Muscle layer of colon (tissue), 2 donors: ENCODE measurements around the gene SHC4.

Experiments
- H3K27ac ChIP-seq: one replicate; pipeline ENCODE4 v1.7.0; 2013; ENCODE audit warnings: low read depth, mild to moderate bottlenecking, low read length, moderate library complexity
- H3K27me3 ChIP-seq, 2 donors: one replicate each; pipeline ENCODE4 v1.7.0; 2013; ENCODE audit warnings: low read length in 2 of 2, mild to moderate bottlenecking in 2 of 2; ENCODE audit not compliant: insufficient read depth in 2 of 2, control insufficient read depth in 1 of 2
- H3K36me3 ChIP-seq: one replicate; pipeline ENCODE4 v1.7.0; 2013; ENCODE audit warnings: mild to moderate bottlenecking, low read length; ENCODE audit not compliant: insufficient read depth
- H3K4me1 ChIP-seq: one replicate; pipeline ENCODE4 v1.7.0; 2013; ENCODE audit warnings: mild to moderate bottlenecking, low read length; ENCODE audit not compliant: insufficient read depth
- H3K4me3 ChIP-seq, 2 donors: one replicate each; pipeline ENCODE4 v1.7.0; 2013; ENCODE audit warnings: low read length in 2 of 2, low read depth in 1 of 2, mild to moderate bottlenecking in 1 of 2, moderate library complexity in 1 of 2
- H3K9ac ChIP-seq: one replicate; pipeline ENCODE4 v1.7.0; 2013; ENCODE audit warnings: low read length
- H3K9me3 ChIP-seq: one replicate; pipeline ENCODE4 v1.7.0; 2013; ENCODE audit warnings: mild to moderate bottlenecking, low read length
- donor health status: abdominal sarcoma.
- donor health status: Adenocarcinoma of cecum.

Gene SHC4

DNA sequence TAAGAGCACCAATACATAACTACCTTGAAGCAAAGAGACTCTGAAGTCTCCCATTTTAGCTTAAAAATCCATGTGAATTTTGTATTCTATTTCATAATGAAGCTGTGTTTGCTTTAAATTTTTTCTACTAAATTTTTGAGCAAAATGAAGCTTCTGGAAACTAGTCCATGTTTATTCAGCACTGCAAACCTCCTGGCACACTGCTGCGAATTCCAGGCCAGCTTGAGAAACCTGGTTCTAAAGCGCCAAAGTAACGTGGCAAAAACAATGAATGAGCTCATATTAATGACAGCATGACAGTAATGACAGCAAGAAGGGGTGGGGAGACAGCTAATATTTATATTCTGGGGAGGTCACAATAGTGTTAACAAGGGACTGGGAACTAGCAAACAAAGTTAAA is 178.5 kb downstream of the SHC4 start:
- no peak overlapping the region for H3K9ac ChIP-seq
- peaks cover 9% of the 10 kb centered on the region for H3K36me3 ChIP-seq
- H3K4me3 ChIP-seq = no peak overlapping the region
- H3K9me3 ChIP-seq = no peaks in the 10 kb centered on the region
- no peaks in the 10 kb centered on the region for H3K4me1 ChIP-seq
- no peak overlapping the region for H3K27ac ChIP-seq
- no peaks in the 10 kb centered on the region for H3K27me3 ChIP-seq

- Histone ChIP-seq H3K4me1 (no peaks in the 10 kb centered on the region), H3K9me3 (no peaks in the 10 kb centered on the region), H3K4me3 (no peak overlapping the region), H3K27me3 (no peaks in the 10 kb centered on the region), H3K27ac (no peak overlapping the region), H3K9ac (no peak overlapping the region), H3K36me3 (peaks cover 9% of the 10 kb centered on the region)
Observed at GRCh38 chr15:48784756-48785155, 179.0 kb downstream of the SHC4 start.

DNA sequence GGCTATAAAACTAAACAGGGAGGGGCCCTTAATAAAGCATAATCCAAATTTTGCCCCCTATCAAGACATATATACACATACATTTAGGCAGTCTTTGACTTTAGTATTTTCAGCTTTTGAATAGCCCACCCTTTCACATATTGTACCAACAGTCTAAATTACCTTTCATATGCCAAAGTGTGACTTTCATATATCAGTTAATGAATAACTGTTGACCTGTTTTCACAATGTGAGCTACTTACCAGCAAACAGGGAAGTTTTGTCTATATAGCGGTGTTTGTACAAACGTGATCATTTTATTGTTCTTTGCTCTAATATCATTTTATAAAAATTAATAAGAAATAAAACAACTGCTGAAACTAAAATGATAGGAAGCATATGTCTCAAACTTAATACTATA is 180.8 kb downstream of the SHC4 start:
- no peak overlapping the region for H3K27ac ChIP-seq
- no peak overlapping the region for H3K4me3 ChIP-seq
- H3K4me1 ChIP-seq = no peaks in the 10 kb centered on the region
- H3K9me3 ChIP-seq = no peaks in the 10 kb centered on the region
- H3K27me3 ChIP-seq = no peaks in the 10 kb centered on the region
- no peak overlapping the region for H3K9ac ChIP-seq
- H3K36me3 ChIP-seq = peaks cover 9% of the 10 kb centered on the region

DNA sequence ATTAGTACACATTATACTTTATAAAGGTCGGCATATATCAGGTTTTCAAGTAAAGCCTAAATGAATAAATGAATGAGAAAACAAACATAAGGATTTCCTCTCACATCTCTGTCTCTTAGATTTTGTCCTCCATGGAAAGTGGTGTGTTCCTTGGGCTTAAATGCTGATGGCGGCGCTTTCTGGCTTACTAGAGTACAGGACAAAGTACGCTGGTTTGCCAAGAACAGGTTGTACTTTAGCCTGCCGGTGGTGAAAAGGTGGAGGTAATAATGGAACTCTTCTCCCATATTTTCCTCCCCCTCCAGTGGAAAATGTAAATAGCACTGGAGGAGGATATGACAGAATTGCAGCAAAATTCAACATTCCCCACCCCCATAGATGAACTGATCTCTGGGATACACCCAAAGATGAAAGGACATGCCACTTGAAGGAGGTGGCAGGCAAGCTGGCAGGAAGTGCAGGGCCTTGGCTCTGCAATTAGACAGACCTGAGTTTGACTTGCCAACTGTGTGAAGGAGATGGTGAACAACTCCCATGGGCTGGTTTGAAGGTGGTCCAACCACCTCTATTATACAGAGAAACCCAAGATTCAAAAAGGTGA is 182.1 kb downstream of the SHC4 start:
- H3K9me3 ChIP-seq = no peaks in the 10 kb centered on the region
- no peaks in the 10 kb centered on the region for H3K27me3 ChIP-seq
- H3K27ac ChIP-seq = no peak overlapping the region
- H3K4me3 ChIP-seq = no peak overlapping the region
- no peaks in the 10 kb centered on the region for H3K4me1 ChIP-seq
- no peak overlapping the region for H3K9ac ChIP-seq
- peaks cover 9% of the 10 kb centered on the region for H3K36me3 ChIP-seq

- H3K9ac ChIP-seq = no peak overlapping the region
- peaks cover 9% of the 10 kb centered on the region for H3K36me3 ChIP-seq
- no peak overlapping the region for H3K4me3 ChIP-seq
- no peaks in the 10 kb centered on the region for H3K4me1 ChIP-seq
- H3K27me3 ChIP-seq = no peaks in the 10 kb centered on the region
- H3K9me3 ChIP-seq = no peaks in the 10 kb centered on the region
- no peak overlapping the region for H3K27ac ChIP-seq
Observed at GRCh38 chr15:48781017-48781416, 182.7 kb downstream of the SHC4 start.

- Histone ChIP-seq H3K27ac (no peak overlapping the region), H3K4me1 (no peaks in the 10 kb centered on the region), H3K9ac (no peak overlapping the region), H3K36me3 (peaks cover 9% of the 10 kb centered on the region), H3K4me3 (no peak overlapping the region), H3K27me3 (no peaks in the 10 kb centered on the region), H3K9me3 (no peaks in the 10 kb centered on the region)
Observed at GRCh38 chr15:48778331-48778730, 185.4 kb downstream of the SHC4 start.

DNA sequence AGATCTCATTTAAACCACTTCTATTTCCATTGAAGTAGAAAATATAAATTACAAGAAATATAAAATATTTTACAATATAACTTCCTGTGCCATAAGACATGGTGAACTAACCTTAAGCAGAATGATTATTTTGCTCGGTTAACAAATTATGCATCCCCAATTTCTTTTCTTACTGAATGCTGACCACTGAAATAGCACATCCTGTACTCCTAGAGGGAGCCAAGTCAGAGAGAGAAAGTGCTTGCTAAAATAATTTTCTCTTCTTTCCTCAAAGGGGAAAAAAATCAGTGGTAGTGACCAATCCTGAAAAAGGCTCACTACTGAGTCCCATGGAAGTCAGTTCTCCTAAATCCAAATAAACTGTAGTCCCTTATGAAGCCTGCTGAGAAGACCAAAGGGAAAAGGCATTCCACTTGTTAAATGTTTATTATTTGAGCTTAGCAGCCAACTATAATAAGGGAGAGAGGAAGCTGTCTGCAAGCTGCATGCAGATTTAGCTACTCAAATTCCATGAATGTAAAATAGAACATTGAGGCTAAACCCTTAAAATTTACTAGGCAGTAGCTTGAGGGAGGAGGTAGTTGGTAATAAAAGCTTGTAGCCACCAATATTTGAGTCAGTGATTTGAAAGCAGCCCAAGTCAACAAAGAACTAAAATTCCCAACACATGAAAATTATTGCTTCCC is 185.9 kb downstream of the SHC4 start:
- Histone ChIP-seq H3K36me3 (peaks cover 9% of the 10 kb centered on the region), H3K4me1 (no peaks in the 10 kb centered on the region), H3K9ac (no peak overlapping the region), H3K4me3 (no peak overlapping the region), H3K27ac (no peak overlapping the region), H3K9me3 (no peaks in the 10 kb centered on the region), H3K27me3 (no peaks in the 10 kb centered on the region)

DNA sequence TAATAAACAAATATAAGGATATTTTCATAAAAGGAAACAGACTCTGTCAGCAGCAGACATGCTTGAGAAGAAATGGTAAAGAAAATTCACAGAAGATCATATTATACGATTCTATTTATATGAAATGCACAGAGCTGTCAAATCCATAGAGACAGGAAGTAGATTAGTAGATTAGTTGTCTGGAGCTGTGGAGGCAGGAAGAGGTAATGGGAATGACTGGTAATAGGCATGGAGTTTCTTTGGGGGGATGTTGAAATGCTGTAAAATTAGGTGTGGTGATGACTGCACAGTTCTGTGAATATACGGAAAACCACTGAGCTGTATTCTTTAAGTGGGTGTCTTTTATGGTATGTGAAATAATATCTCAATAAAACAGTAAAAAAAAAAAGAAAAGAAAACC is 188.2 kb downstream of the SHC4 start:
- Histone ChIP-seq H3K9me3 (no peaks in the 10 kb centered on the region), H3K27ac (no peak overlapping the region), H3K36me3 (no peaks in the 10 kb centered on the region), H3K27me3 (no peaks in the 10 kb centered on the region), H3K9ac (no peak overlapping the region), H3K4me3 (no peak overlapping the region), H3K4me1 (no peaks in the 10 kb centered on the region)

DNA sequence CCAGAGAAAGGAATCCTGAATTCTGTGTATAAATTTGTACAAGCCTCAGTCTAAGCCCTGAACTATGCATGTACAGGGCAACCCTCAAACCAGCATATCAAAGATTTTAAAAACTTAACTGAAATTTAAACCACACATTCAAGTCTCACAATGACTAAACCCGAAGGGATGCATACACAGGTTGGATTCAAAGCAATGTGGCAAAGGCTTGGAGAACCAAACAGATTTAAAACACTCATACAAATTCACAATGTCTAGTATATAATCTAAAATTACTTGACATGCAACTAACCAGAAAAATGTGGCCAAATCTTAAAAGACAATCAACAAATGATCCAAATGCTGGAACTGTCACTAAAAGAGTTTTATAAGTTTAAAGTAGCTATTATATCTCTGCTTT is 189.2 kb downstream of the SHC4 start:
- Histone ChIP-seq H3K4me1 (no peaks in the 10 kb centered on the region), H3K4me3 (no peak overlapping the region), H3K27me3 (no peaks in the 10 kb centered on the region), H3K9me3 (no peaks in the 10 kb centered on the region), H3K9ac (no peak overlapping the region), H3K36me3 (no peaks in the 10 kb centered on the region), H3K27ac (no peak overlapping the region)
